Neural cell (in vitro differentiated cells): ENCODE data around the gene F9. TPM values are rescaled to one million over a fixed set of nuclear protein-coding genes. Genes with fewer than 3 reads are reported as not detected.

Experiments used
- H2AFZ ChIP-seq: fragments of 200-600, 300-800 bp; sonication (generic), shearing (Covaris generic); 2 replicates; pipeline ENCODE4 v1.6.0; 2014; ENCODE audit warnings: low read depth, mild to moderate bottlenecking, antibody characterized with exemption, low read length, moderate library complexity
- H3F3A ChIP-seq: fragments of 200-600 bp; shearing (Covaris generic); 2 replicates; pipeline ENCODE4 v1.6.1; 2016; ENCODE audit warnings: mild to moderate bottlenecking, moderate library complexity, mixed read lengths, antibody characterized with exemption, low read length; ENCODE audit not compliant: insufficient read depth, poor library complexity, severe bottlenecking
- H3K27ac ChIP-seq: fragments of 200-600, 300-800 bp; sonication (generic), shearing (Covaris generic); 2 replicates; pipeline ENCODE4 v1.5.1; 2014; ENCODE audit warnings: mild to moderate bottlenecking, low read length, moderate library complexity
- H3K27me3 ChIP-seq: fragments of 300-800, 200-600 bp; sonication (generic), shearing (Covaris generic); 2 replicates; pipeline ENCODE4 v1.6.0; 2014; ENCODE audit warnings: mild to moderate bottlenecking, low read depth, low read length, moderate library complexity; ENCODE audit not compliant: insufficient read depth
- H3K36me3 ChIP-seq: fragments of 300-800, 200-600 bp; sonication (generic), shearing (Covaris generic); 2 replicates; pipeline ENCODE4 v1.5.1; 2014; ENCODE audit warnings: mild to moderate bottlenecking, antibody characterized with exemption, low read length, moderate library complexity; ENCODE audit not compliant: insufficient read depth
- H3K4me2 ChIP-seq: fragments of 300-800, 200-600 bp; sonication (generic), shearing (Covaris generic); 2 replicates; pipeline ENCODE4 v1.6.0; 2014; ENCODE audit warnings: mild to moderate bottlenecking, low read length
- H3K4me3 ChIP-seq: fragments of 300-800, 200-600 bp; sonication (generic), shearing (Covaris generic); 2 replicates; pipeline ENCODE4 v1.5.1; 2014; ENCODE audit warnings: mild to moderate bottlenecking, low read length, moderate library complexity
- H3K79me2 ChIP-seq: fragments of 200-600 bp; shearing (Covaris generic); replicated peaks from 2 replicates; pipeline ENCODE4 v1.6.0; 2014; ENCODE audit warnings: mild to moderate bottlenecking, low read length, moderate library complexity; ENCODE audit not compliant: insufficient read depth
- H3K9ac ChIP-seq: fragments of 300-800, 200-600 bp; sonication (generic), shearing (Covaris generic); 2 replicates; pipeline ENCODE4 v1.6.1; 2016; ENCODE audit warnings: mild to moderate bottlenecking, low read length, mixed read lengths
- H3K9me2 ChIP-seq: fragments of 200-600 bp; shearing (Covaris generic); 2 replicates; pipeline ENCODE4 v1.6.1; 2016; ENCODE audit warnings: mild to moderate bottlenecking, low read length, mixed read lengths; ENCODE audit not compliant: insufficient read depth
- H3K9me3 ChIP-seq: fragments of 200-600, 300-800 bp; sonication (generic), shearing (Covaris generic); 2 replicates; pipeline ENCODE4 v1.6.1; 2016; ENCODE audit warnings: mild to moderate bottlenecking, mixed run types, low read length, moderate library complexity, mixed read lengths
- H4K20me1 ChIP-seq: fragments of 200-600 bp; shearing (Covaris generic); 2 replicates; pipeline ENCODE4 v1.6.1; 2016; ENCODE audit warnings: mild to moderate bottlenecking, mixed run types; ENCODE audit not compliant: insufficient read depth
- EP300 ChIP-seq: fragments of 450-650 bp; conservative IDR thresholded peaks from 2 replicates; pipeline ENCODE4 v1.6.1; 2014; ENCODE audit warnings: antibody characterized with exemption, mild to moderate bottlenecking, moderate library complexity; ENCODE audit not compliant: poor library complexity, severe bottlenecking
- EZH2 ChIP-seq: fragments of 200-600, 300-800 bp; shearing (Covaris generic), sonication (generic); IDR thresholded peaks from 2 replicates; pipeline ENCODE4 v1.6.1; 2014; ENCODE audit warnings: antibody characterized with exemption, low read length, borderline replicate concordance, mild to moderate bottlenecking; ENCODE audit not compliant: insufficient read depth, poor library complexity, severe bottlenecking
- MXI1 ChIP-seq: fragments of 450-650 bp; conservative IDR thresholded peaks from 2 replicates; pipeline ENCODE4 v1.6.1; 2014; ENCODE audit warnings: antibody characterized with exemption, mild to moderate bottlenecking; ENCODE audit not compliant: poor library complexity, severe bottlenecking
- POLR2AphosphoS5 ChIP-seq: IDR thresholded peaks from 2 replicates; pipeline ENCODE4 v1.6.1; 2012
- RAD21 ChIP-seq: fragments of 450-650 bp; conservative IDR thresholded peaks from 2 replicates; pipeline ENCODE4 v1.6.1; 2014; ENCODE audit warnings: antibody characterized with exemption, mild to moderate bottlenecking, moderate library complexity
- SMC3 ChIP-seq: fragments of 450-650 bp; conservative IDR thresholded peaks from 2 replicates; pipeline ENCODE4 v1.6.1; 2014; ENCODE audit warnings: antibody characterized with exemption, mild to moderate bottlenecking, moderate library complexity; ENCODE audit not compliant: poor library complexity
- TAF1 ChIP-seq: IDR thresholded peaks from 2 replicates; pipeline ENCODE4 v1.6.1; 2012; ENCODE audit warnings: low read depth
- polyA plus RNA-seq: library from polyadenylated mRNA; depleted of rRNA; stranded (reverse); fragments of >200 nt; gene quantifications from 2 replicates; pipeline ENCODE4 v1.2.3, GENCODE V29; 2014
- TF ChIP-seq, protein P1 (sequence below): IDR thresholded peaks from 2 replicates; pipeline ENCODE4 v1.6.1; 2012; ENCODE audit warnings: borderline replicate concordance
- TF ChIP-seq, protein P2 (sequence below): fragments of 450-650 bp; IDR thresholded peaks from 2 replicates; pipeline ENCODE4 v1.5.1; 2014; ENCODE audit warnings: antibody characterized with exemption, mild to moderate bottlenecking, moderate library complexity; ENCODE audit not compliant: poor library complexity, severe bottlenecking

Gene F9
- polyA plus RNA-seq, 1 donor from 2014 or later = not detected

DNA sequence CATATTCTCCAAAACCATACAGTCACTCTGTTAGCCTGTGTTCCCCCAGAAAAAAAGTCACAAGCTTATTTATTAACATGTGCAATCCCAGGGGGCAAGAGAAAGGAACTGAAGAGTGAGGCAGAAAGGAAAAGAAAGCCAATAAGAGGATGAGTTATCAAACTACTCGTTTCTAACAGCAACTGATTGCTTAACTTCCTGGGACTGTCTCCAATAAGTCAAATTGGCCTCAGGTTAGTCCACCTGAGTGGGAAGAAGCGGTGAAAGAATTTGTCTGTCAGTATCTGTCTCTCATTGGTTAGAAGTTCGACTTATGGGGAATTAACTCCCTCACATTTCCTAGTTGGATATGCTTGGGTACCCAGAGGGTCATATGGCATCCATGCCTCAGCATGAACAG lies 14.1 kb downstream of the F9 start:
- Histone ChIP-seq H4K20me1 (no peaks in the 10 kb centered on the region), H3K36me3 (no peaks in the 10 kb centered on the region), H3K9me3 (no peaks in the 10 kb centered on the region), H3F3A (no peaks in the 10 kb centered on the region), H2AFZ (no peak overlapping the region), H3K4me3 (no peak overlapping the region), H3K9me2 (no peaks in the 10 kb centered on the region), H3K4me2 (no peak overlapping the region), H3K9ac (no peak overlapping the region), H3K27me3 (no peaks in the 10 kb centered on the region), H3K79me2 (no peaks in the 10 kb centered on the region), H3K27ac (no peak overlapping the region)
- TF ChIP-seq TAF1 (no peak), MXI1 (no peak), RAD21 (no peak), EZH2 (no peak), POLR2AphosphoS5 (no peak), EP300 (no peak), SMC3 (no peak)
- TF ChIP-seq, protein P1, sequence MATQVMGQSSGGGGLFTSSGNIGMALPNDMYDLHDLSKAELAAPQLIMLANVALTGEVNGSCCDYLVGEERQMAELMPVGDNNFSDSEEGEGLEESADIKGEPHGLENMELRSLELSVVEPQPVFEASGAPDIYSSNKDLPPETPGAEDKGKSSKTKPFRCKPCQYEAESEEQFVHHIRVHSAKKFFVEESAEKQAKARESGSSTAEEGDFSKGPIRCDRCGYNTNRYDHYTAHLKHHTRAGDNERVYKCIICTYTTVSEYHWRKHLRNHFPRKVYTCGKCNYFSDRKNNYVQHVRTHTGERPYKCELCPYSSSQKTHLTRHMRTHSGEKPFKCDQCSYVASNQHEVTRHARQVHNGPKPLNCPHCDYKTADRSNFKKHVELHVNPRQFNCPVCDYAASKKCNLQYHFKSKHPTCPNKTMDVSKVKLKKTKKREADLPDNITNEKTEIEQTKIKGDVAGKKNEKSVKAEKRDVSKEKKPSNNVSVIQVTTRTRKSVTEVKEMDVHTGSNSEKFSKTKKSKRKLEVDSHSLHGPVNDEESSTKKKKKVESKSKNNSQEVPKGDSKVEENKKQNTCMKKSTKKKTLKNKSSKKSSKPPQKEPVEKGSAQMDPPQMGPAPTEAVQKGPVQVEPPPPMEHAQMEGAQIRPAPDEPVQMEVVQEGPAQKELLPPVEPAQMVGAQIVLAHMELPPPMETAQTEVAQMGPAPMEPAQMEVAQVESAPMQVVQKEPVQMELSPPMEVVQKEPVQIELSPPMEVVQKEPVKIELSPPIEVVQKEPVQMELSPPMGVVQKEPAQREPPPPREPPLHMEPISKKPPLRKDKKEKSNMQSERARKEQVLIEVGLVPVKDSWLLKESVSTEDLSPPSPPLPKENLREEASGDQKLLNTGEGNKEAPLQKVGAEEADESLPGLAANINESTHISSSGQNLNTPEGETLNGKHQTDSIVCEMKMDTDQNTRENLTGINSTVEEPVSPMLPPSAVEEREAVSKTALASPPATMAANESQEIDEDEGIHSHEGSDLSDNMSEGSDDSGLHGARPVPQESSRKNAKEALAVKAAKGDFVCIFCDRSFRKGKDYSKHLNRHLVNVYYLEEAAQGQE = no peak
- TF ChIP-seq, protein P2, sequence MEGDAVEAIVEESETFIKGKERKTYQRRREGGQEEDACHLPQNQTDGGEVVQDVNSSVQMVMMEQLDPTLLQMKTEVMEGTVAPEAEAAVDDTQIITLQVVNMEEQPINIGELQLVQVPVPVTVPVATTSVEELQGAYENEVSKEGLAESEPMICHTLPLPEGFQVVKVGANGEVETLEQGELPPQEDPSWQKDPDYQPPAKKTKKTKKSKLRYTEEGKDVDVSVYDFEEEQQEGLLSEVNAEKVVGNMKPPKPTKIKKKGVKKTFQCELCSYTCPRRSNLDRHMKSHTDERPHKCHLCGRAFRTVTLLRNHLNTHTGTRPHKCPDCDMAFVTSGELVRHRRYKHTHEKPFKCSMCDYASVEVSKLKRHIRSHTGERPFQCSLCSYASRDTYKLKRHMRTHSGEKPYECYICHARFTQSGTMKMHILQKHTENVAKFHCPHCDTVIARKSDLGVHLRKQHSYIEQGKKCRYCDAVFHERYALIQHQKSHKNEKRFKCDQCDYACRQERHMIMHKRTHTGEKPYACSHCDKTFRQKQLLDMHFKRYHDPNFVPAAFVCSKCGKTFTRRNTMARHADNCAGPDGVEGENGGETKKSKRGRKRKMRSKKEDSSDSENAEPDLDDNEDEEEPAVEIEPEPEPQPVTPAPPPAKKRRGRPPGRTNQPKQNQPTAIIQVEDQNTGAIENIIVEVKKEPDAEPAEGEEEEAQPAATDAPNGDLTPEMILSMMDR = no peak

DNA sequence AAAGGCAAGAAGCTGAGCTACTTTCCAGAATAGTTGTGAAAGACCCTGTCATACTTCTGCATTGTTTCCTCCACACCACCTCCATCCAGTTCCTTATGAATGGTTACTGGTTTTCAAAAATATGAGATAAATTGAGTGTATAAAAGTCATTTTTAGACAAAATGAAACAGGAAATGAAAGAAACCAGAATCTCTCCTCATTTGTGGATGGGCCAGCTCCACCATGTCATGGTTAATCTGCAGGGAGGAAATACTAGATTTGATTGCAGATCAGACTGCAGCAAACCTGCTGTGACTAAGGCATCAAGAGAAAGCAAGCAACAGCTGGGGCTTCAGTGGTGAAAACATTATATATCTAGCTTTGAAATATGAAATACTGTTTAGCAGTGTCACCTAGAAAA lies 23.8 kb downstream of the F9 start:
- Histone ChIP-seq H3K4me2 (no peak overlapping the region), H3K79me2 (no peaks in the 10 kb centered on the region), H3K9ac (no peak overlapping the region), H3F3A (no peaks in the 10 kb centered on the region), H4K20me1 (no peaks in the 10 kb centered on the region), H3K27ac (no peak overlapping the region), H3K9me2 (no peaks in the 10 kb centered on the region), H3K27me3 (no peaks in the 10 kb centered on the region), H3K9me3 (no peaks in the 10 kb centered on the region), H2AFZ (no peak overlapping the region), H3K36me3 (no peaks in the 10 kb centered on the region), H3K4me3 (no peak overlapping the region)
- TF ChIP-seq POLR2AphosphoS5 = no peak
- TF ChIP-seq, protein P2 = no peak
- no peak for TF ChIP-seq EZH2
- no peak for TF ChIP-seq EP300
- TF ChIP-seq MXI1 = no peak
- TF ChIP-seq RAD21 = no peak
- TF ChIP-seq, protein P1 = no peak
- no peak for TF ChIP-seq SMC3
- TF ChIP-seq TAF1 = no peak
